ENCODE measurements around the gene PSIP1. TPM values are rescaled to one million over a fixed set of nuclear protein-coding genes. Genes with fewer than 3 reads are reported as not detected.

Gene PSIP1
- total and polyA plus RNA-seq, 9 of the 15 experiments (the other 6 are each of a cell fraction or from before 2014, with no cell fraction given): 18.8 to 119 (median 59.9) TPM

DNA sequence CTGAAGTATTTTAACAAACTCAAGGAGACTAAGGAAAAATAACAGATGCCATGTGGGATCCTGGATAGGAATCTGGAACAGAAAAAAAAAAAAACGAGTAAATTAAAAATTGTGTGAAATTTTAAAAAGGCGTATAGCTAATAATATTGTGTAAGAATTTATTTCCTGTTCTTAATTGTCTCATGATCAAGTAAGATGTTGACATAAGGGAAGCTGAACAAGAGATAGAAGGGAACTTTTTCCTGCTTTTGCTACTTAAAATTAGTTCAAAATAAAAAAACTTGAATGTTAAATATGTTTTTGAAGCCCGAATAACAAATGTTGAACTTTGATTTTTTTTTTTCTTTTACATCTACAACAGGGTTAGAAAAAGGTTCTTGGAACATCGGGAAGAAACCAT is 77.6 kb downstream of the PSIP1 start (continued):
- TF ChIP-seq, protein P1, sequence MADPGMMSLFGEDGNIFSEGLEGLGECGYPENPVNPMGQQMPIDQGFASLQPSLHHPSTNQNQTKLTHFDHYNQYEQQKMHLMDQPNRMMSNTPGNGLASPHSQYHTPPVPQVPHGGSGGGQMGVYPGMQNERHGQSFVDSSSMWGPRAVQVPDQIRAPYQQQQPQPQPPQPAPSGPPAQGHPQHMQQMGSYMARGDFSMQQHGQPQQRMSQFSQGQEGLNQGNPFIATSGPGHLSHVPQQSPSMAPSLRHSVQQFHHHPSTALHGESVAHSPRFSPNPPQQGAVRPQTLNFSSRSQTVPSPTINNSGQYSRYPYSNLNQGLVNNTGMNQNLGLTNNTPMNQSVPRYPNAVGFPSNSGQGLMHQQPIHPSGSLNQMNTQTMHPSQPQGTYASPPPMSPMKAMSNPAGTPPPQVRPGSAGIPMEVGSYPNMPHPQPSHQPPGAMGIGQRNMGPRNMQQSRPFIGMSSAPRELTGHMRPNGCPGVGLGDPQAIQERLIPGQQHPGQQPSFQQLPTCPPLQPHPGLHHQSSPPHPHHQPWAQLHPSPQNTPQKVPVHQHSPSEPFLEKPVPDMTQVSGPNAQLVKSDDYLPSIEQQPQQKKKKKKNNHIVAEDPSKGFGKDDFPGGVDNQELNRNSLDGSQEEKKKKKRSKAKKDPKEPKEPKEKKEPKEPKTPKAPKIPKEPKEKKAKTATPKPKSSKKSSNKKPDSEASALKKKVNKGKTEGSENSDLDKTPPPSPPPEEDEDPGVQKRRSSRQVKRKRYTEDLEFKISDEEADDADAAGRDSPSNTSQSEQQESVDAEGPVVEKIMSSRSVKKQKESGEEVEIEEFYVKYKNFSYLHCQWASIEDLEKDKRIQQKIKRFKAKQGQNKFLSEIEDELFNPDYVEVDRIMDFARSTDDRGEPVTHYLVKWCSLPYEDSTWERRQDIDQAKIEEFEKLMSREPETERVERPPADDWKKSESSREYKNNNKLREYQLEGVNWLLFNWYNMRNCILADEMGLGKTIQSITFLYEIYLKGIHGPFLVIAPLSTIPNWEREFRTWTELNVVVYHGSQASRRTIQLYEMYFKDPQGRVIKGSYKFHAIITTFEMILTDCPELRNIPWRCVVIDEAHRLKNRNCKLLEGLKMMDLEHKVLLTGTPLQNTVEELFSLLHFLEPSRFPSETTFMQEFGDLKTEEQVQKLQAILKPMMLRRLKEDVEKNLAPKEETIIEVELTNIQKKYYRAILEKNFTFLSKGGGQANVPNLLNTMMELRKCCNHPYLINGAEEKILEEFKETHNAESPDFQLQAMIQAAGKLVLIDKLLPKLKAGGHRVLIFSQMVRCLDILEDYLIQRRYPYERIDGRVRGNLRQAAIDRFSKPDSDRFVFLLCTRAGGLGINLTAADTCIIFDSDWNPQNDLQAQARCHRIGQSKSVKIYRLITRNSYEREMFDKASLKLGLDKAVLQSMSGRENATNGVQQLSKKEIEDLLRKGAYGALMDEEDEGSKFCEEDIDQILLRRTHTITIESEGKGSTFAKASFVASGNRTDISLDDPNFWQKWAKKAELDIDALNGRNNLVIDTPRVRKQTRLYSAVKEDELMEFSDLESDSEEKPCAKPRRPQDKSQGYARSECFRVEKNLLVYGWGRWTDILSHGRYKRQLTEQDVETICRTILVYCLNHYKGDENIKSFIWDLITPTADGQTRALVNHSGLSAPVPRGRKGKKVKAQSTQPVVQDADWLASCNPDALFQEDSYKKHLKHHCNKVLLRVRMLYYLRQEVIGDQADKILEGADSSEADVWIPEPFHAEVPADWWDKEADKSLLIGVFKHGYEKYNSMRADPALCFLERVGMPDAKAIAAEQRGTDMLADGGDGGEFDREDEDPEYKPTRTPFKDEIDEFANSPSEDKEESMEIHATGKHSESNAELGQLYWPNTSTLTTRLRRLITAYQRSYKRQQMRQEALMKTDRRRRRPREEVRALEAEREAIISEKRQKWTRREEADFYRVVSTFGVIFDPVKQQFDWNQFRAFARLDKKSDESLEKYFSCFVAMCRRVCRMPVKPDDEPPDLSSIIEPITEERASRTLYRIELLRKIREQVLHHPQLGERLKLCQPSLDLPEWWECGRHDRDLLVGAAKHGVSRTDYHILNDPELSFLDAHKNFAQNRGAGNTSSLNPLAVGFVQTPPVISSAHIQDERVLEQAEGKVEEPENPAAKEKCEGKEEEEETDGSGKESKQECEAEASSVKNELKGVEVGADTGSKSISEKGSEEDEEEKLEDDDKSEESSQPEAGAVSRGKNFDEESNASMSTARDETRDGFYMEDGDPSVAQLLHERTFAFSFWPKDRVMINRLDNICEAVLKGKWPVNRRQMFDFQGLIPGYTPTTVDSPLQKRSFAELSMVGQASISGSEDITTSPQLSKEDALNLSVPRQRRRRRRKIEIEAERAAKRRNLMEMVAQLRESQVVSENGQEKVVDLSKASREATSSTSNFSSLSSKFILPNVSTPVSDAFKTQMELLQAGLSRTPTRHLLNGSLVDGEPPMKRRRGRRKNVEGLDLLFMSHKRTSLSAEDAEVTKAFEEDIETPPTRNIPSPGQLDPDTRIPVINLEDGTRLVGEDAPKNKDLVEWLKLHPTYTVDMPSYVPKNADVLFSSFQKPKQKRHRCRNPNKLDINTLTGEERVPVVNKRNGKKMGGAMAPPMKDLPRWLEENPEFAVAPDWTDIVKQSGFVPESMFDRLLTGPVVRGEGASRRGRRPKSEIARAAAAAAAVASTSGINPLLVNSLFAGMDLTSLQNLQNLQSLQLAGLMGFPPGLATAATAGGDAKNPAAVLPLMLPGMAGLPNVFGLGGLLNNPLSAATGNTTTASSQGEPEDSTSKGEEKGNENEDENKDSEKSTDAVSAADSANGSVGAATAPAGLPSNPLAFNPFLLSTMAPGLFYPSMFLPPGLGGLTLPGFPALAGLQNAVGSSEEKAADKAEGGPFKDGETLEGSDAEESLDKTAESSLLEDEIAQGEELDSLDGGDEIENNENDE (IDR thresholded peaks at IDR 0.05; ENCODE audit: low read depth, low read length): no peak
- no peak for TF ChIP-seq GTF2A2 (tag; IDR thresholded peaks at IDR 0.05)
- TF ChIP-seq, protein P2, sequence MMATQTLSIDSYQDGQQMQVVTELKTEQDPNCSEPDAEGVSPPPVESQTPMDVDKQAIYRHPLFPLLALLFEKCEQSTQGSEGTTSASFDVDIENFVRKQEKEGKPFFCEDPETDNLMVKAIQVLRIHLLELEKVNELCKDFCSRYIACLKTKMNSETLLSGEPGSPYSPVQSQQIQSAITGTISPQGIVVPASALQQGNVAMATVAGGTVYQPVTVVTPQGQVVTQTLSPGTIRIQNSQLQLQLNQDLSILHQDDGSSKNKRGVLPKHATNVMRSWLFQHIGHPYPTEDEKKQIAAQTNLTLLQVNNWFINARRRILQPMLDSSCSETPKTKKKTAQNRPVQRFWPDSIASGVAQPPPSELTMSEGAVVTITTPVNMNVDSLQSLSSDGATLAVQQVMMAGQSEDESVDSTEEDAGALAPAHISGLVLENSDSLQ (IDR thresholded peaks at IDR 0.05): no peak

All from K562 (cell line).